ENCODE results near the gene C6orf120. TPM values are rescaled to one million over a fixed set of nuclear protein-coding genes. Genes with fewer than 3 reads are reported as not detected.

C6orf120 gene
- total and polyA plus RNA-seq, 2 of the 13 experiments (the other 11 are each of a cell fraction or from before 2014, with no cell fraction given) = 21.7 to 29.9 TPM

- TF ChIP-seq ZNF619 (CRISPR knock-in tag; IDR thresholded peaks at IDR 0.05) (no peak), ZFP36L2 (CRISPR knock-in tag; IDR thresholded peaks at IDR 0.05) (no peak), ELF4 (CRISPR knock-in tag; IDR thresholded peaks at IDR 0.05; ENCODE audit: borderline replicate concordance) (no peak), TFAP4 (IDR thresholded peaks at IDR 0.05; ENCODE audit: borderline replicate concordance, low read depth) (no peak), ATF5 (CRISPR knock-in tag; IDR thresholded peaks at IDR 0.05; ENCODE audit: low read depth) (no peak; the same call in 1 of the 2 replicates), PREB (CRISPR knock-in tag; IDR thresholded peaks at IDR 0.05) (no peak), TSC22D2 (CRISPR knock-in tag; IDR thresholded peaks at IDR 0.05; ENCODE audit: borderline replicate concordance) (peak; percentile 60), MIER3 (CRISPR knock-in tag; IDR thresholded peaks at IDR 0.05; ENCODE audit: borderline replicate concordance) (no peak)
- TF ChIP-seq, protein P1, sequence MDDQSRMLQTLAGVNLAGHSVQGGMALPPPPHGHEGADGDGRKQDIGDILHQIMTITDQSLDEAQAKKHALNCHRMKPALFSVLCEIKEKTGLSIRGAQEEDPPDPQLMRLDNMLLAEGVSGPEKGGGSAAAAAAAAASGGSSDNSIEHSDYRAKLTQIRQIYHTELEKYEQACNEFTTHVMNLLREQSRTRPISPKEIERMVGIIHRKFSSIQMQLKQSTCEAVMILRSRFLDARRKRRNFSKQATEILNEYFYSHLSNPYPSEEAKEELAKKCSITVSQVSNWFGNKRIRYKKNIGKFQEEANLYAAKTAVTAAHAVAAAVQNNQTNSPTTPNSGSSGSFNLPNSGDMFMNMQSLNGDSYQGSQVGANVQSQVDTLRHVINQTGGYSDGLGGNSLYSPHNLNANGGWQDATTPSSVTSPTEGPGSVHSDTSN (CRISPR knock-in tag; IDR thresholded peaks at IDR 0.05; ENCODE audit: borderline replicate concordance) = no peak; the same call in 1 of the 2 replicates
- TF ChIP-seq, protein P2, sequence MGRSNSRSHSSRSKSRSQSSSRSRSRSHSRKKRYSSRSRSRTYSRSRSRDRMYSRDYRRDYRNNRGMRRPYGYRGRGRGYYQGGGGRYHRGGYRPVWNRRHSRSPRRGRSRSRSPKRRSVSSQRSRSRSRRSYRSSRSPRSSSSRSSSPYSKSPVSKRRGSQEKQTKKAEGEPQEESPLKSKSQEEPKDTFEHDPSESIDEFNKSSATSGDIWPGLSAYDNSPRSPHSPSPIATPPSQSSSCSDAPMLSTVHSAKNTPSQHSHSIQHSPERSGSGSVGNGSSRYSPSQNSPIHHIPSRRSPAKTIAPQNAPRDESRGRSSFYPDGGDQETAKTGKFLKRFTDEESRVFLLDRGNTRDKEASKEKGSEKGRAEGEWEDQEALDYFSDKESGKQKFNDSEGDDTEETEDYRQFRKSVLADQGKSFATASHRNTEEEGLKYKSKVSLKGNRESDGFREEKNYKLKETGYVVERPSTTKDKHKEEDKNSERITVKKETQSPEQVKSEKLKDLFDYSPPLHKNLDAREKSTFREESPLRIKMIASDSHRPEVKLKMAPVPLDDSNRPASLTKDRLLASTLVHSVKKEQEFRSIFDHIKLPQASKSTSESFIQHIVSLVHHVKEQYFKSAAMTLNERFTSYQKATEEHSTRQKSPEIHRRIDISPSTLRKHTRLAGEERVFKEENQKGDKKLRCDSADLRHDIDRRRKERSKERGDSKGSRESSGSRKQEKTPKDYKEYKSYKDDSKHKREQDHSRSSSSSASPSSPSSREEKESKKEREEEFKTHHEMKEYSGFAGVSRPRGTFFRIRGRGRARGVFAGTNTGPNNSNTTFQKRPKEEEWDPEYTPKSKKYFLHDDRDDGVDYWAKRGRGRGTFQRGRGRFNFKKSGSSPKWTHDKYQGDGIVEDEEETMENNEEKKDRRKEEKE (IDR thresholded peaks at IDR 0.05) = no peak
- TF ChIP-seq, protein P3, sequence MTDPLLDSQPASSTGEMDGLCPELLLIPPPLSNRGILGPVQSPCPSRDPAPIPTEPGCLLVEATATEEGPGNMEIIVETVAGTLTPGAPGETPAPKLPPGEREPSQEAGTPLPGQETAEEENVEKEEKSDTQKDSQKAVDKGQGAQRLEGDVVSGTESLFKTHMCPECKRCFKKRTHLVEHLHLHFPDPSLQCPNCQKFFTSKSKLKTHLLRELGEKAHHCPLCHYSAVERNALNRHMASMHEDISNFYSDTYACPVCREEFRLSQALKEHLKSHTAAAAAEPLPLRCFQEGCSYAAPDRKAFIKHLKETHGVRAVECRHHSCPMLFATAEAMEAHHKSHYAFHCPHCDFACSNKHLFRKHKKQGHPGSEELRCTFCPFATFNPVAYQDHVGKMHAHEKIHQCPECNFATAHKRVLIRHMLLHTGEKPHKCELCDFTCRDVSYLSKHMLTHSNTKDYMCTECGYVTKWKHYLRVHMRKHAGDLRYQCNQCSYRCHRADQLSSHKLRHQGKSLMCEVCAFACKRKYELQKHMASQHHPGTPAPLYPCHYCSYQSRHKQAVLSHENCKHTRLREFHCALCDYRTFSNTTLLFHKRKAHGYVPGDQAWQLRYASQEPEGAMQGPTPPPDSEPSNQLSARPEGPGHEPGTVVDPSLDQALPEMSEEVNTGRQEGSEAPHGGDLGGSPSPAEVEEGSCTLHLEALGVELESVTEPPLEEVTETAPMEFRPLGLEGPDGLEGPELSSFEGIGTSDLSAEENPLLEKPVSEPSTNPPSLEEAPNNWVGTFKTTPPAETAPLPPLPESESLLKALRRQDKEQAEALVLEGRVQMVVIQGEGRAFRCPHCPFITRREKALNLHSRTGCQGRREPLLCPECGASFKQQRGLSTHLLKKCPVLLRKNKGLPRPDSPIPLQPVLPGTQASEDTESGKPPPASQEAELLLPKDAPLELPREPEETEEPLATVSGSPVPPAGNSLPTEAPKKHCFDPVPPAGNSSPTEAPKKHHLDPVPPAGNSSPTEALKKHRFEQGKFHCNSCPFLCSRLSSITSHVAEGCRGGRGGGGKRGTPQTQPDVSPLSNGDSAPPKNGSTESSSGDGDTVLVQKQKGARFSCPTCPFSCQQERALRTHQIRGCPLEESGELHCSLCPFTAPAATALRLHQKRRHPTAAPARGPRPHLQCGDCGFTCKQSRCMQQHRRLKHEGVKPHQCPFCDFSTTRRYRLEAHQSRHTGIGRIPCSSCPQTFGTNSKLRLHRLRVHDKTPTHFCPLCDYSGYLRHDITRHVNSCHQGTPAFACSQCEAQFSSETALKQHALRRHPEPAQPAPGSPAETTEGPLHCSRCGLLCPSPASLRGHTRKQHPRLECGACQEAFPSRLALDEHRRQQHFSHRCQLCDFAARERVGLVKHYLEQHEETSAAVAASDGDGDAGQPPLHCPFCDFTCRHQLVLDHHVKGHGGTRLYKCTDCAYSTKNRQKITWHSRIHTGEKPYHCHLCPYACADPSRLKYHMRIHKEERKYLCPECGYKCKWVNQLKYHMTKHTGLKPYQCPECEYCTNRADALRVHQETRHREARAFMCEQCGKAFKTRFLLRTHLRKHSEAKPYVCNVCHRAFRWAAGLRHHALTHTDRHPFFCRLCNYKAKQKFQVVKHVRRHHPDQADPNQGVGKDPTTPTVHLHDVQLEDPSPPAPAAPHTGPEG (CRISPR knock-in tag; IDR thresholded peaks at IDR 0.05) = peak; percentile 84
- TF ChIP-seq, protein P4, sequence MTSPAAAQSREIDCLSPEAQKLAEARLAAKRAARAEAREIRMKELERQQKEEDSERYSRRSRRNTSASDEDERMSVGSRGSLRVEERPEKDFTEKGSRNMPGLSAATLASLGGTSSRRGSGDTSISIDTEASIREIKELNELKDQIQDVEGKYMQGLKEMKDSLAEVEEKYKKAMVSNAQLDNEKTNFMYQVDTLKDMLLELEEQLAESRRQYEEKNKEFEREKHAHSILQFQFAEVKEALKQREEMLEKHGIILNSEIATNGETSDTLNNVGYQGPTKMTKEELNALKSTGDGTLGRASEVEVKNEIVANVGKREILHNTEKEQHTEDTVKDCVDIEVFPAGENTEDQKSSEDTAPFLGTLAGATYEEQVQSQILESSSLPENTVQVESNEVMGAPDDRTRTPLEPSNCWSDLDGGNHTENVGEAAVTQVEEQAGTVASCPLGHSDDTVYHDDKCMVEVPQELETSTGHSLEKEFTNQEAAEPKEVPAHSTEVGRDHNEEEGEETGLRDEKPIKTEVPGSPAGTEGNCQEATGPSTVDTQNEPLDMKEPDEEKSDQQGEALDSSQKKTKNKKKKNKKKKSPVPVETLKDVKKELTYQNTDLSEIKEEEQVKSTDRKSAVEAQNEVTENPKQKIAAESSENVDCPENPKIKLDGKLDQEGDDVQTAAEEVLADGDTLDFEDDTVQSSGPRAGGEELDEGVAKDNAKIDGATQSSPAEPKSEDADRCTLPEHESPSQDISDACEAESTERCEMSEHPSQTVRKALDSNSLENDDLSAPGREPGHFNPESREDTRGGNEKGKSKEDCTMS (CRISPR knock-in tag; conservative IDR thresholded peaks at IDR 0.05) = no peak
Observed at GRCh38 chr6:169724494-169725124, 22.7 kb downstream of the C6orf120 start, which contains the start of gene PHF10 (continued).
